GM21717 (cell line): ENCODE measurements around the gene NPHP4.

Experiments used
- ATAC-seq: cut with Tn5 transposase; IDR thresholded peaks from one replicate; pipeline ENCODE4 v1.9.1; 2021; ENCODE audit warnings: mild to moderate bottlenecking, moderate library complexity; ENCODE audit not compliant: unreplicated experiment

Gene NPHP4

DNA sequence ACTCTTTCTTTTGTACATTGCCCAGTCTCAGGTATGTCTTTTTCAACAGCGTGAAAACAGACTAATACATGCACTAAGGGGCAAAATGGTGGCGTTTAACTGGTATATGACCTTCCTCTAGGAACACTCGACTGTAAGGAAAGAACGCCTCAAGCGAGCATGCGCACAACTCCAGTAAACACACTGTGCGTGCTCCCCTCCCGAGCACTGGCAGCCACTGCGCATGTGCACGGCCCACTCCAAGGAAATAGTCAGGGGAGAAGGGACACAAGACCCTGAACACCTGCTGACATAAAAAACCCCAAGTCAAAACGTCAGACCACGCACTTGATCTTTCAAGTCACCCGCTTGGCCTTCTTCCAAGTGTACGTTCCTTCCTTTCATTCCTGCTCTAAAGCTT is 173.5 kb downstream of the NPHP4 start:
- ATAC-seq = no peak

DNA sequence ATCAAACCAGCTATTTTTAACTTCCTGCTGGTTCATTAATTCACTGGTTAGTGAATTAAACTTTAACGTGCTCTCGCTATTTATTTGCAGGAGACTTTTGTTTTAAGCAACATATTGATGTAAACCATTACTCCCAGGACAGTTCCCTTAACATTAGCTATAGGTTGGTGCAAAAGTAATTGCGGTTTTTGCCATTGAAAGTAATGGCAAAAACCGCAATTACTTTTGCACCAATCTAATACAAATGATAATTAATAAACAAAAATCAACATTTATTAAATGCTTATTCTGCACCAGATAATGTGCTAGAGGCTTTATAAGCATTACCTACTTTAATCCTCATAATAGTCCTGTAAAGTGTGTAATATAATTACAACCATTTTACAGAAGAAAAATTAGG is 176.5 kb downstream of the NPHP4 start:
- ATAC-seq = no peak

DNA sequence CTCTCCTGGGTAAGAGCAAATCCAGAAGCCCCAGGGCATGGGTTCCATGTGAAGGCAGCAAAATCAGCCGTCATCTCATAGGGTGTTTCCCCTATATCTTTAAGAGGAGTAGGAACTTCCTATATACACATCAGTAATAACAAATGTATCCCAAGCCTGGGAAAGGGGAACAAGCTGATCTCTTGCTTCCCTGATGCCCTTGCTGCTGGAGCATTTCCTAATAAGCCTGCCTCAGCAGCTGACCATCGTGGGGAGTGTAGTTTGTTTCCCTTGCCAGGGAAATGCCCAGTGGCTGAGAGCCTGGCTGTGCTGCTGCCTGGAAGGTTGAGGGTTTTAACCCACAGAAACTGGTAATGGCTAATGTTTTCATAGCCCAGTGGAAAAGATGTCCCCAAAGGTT is 177.0 kb downstream of the NPHP4 start:
- ATAC-seq = no peak

DNA sequence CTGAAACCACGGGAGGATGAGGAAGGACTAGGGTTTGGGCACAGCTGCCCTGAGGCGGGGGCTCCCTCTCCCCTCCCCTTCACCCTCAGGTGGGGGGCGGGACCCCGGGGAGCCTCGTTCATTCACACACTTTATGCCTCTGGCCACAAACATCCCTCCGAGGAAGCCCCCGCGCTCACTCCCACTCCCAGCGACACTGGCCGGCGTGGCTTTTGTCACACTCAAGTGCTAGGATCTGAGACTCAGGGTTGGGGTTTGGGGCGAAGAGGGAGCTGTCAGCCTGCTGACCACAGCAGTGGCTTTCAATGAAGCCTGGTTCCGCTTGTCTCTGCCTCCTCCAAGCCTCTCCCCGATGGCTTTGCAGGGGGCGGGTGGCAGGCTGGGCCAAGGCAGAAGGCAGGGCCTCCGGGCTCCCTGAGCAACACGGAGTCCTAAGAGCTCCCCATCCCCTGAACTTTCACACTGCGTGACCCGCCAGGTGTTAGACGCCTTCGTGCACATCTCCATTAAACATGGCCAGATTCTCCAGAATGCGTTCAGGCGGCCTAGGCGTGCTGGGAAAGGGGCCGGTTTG is 178.1 kb downstream of the NPHP4 start:
- ATAC-seq = no peak

DNA sequence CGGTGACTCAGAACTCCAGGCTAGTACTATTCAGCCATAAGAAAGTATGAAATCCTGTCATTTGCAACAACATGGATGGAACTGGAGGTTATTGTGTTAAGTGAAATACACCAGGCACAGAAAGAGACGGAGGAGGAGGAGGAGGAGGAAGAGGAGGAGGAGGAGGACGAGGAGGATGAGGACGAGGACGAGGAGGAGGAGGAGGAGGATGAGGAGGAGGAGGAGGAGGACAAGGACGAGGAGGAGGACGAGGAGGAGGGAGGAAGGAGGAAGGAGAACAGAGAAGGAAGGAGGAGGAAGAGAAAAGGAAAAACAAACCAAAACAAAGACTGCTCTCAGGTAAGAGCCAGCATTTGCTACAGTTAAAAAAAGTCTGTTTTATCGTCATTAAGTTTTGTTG is 178.7 kb downstream of the NPHP4 start:
- ATAC-seq = no peak
